H1 (cell line): ENCODE measurements around the gene ASAP2. TPM values are rescaled to one million over a fixed set of nuclear protein-coding genes. Genes with fewer than 3 reads are reported as not detected.

Experiments
- CTCF ChIA-PET: fragments of 300-600 bp; sonication (Branson Sonifier 250); formaldehyde crosslinking; loops from one replicate; lab custom pipeline; 2021; ENCODE audit not compliant: partially characterized antibody; lab: Charles Lee
- POLR2A ChIA-PET: fragments of 300-600 bp; sonication (Branson Sonifier 250); formaldehyde crosslinking; loops from one replicate; lab custom pipeline; 2021; ENCODE audit warnings: inconsistent platforms; ENCODE audit not compliant: partially characterized antibody; lab: Charles Lee
- DNase-seq, 2 experiments: peaks; one replicate each; pipeline versions ENCODE4 v3.0.0 to v3.0.0-alpha.2; 2010 to 2022; ENCODE audit warnings: low spot score in 2 of 2, low read depth in 1 of 2, mixed read lengths in 1 of 2
- FAIRE-seq: peaks from 2 replicates; lab custom pipeline; 2011; peaks lifted over from hg19 to GRCh38; lab: Jason Lieb, UNC
- H2AFZ ChIP-seq: 2 replicates; pipeline ENCODE4 v1.8.1; 2012; ENCODE audit warnings: low read length, inconsistent platforms
- H2AK5ac ChIP-seq: 2 replicates; pipeline ENCODE4 v1.6.1; 2013; ENCODE audit warnings: low read depth, low read length
- H2BK120ac ChIP-seq: replicated peaks from 2 replicates; pipeline ENCODE3; 2013; ENCODE audit warnings: low read depth, low read length, inconsistent platforms
- H2BK12ac ChIP-seq: 2 replicates; pipeline ENCODE4 v1.6.1; 2013; ENCODE audit warnings: low read depth, low read length
- H2BK15ac ChIP-seq: 2 replicates; pipeline ENCODE4 v1.6.1; 2013; ENCODE audit warnings: low read length
- H2BK20ac ChIP-seq: 2 replicates; pipeline ENCODE4 v1.6.1; 2013; ENCODE audit warnings: low read length
- H2BK5ac ChIP-seq: 2 replicates; pipeline ENCODE4 v1.6.1; 2013; ENCODE audit warnings: low read depth, low read length
- H3K14ac ChIP-seq: 2 replicates; pipeline ENCODE4 v1.6.1; 2013; ENCODE audit warnings: inconsistent platforms; ENCODE audit not compliant: insufficient read length
- H3K18ac ChIP-seq: 2 replicates; pipeline ENCODE4 v1.6.1; 2013; ENCODE audit warnings: low read length; ENCODE audit errors: extremely low read depth
- H3K23ac ChIP-seq: 2 replicates; pipeline ENCODE4 v1.6.1; 2013; ENCODE audit warnings: inconsistent platforms; ENCODE audit not compliant: insufficient read length
- H3K23me2 ChIP-seq: 2 replicates; pipeline ENCODE4 v1.6.1; 2013; ENCODE audit warnings: low read depth, low read length
- H3K27ac ChIP-seq: 2 replicates; pipeline ENCODE4 v1.6.1; 2011; ENCODE audit warnings: low read depth, low read length, inconsistent platforms
- H3K27me3 ChIP-seq, 4 experiments: replicated peaks in 1 of 4; 1 replicate in 1 of 4; 2 replicates in 3 of 4; pipeline versions ENCODE4 v1.6.1 to v1.8.1; 2011 to 2013; ENCODE audit warnings: low read length in 3 of 4, mild to moderate bottlenecking in 3 of 4, inconsistent platforms in 2 of 4, mixed read lengths in 2 of 4, moderate library complexity in 1 of 4; ENCODE audit not compliant: control insufficient read depth in 3 of 4, insufficient read depth in 3 of 4; ENCODE audit errors: extremely low read depth in 1 of 4
- H3K36me3 ChIP-seq, 4 experiments: 2 replicates each; pipeline versions ENCODE4 v1.6.1 to v1.8.1; 2011 to 2013; ENCODE audit warnings: mild to moderate bottlenecking in 4 of 4, low read length in 3 of 4, moderate library complexity in 2 of 4, control low read depth in 1 of 4, inconsistent platforms in 1 of 4; ENCODE audit not compliant: insufficient read depth in 4 of 4, control insufficient read depth in 2 of 4
- H3K4ac ChIP-seq: replicated peaks from 2 replicates; pipeline ENCODE3; 2013; ENCODE audit warnings: low read length, low read depth, mixed read lengths, inconsistent platforms; ENCODE audit not compliant: insufficient read length
- H3K4me1 ChIP-seq, 4 experiments: replicated peaks in 1 of 4; 1 replicate in 1 of 4; 2 replicates in 3 of 4; pipeline versions ENCODE4 v1.6.1 to v1.8.1; 2011 to 2013; ENCODE audit warnings: low read length in 3 of 4, inconsistent platforms in 2 of 4, mixed read lengths in 1 of 4; ENCODE audit not compliant: insufficient read depth in 4 of 4, control insufficient read depth in 3 of 4
- H3K4me2 ChIP-seq, 2 experiments: 2 replicates each; pipeline versions ENCODE4 v1.6.1 to v1.8.1; 2011 to 2013; ENCODE audit warnings: low read depth in 2 of 2, low read length in 2 of 2, control low read depth in 1 of 2, inconsistent platforms in 1 of 2, mild to moderate bottlenecking in 1 of 2; ENCODE audit not compliant: insufficient read depth in 1 of 2
- H3K4me3 ChIP-seq, 4 experiments: fragments of 200-600, 300-600 bp in 1 of 4; sonication (generic), shearing (Covaris generic), sonication (Bioruptor Twin) in 1 of 4; 2 replicates each; pipeline versions ENCODE4 v1.5.1 to v1.8.1; 2011 to 2016; ENCODE audit warnings: low read length in 4 of 4, low read depth in 3 of 4, control low read depth in 2 of 4, inconsistent platforms in 2 of 4, mild to moderate bottlenecking in 2 of 4, mixed read lengths in 1 of 4, moderate library complexity in 1 of 4; ENCODE audit not compliant: insufficient read depth in 2 of 4; ENCODE audit errors: extremely low read depth in 1 of 4
- H3K56ac ChIP-seq: replicated peaks from 2 replicates; pipeline ENCODE3; 2013; ENCODE audit warnings: low read depth, mild to moderate bottlenecking, mixed read lengths, low read length, inconsistent platforms; ENCODE audit not compliant: insufficient read length
- H3K79me1 ChIP-seq: 2 replicates; pipeline ENCODE4 v1.6.1; 2013; ENCODE audit warnings: low read depth, low read length, control low read depth
- H3K79me2 ChIP-seq, 2 experiments: 2 replicates each; pipeline versions ENCODE4 v1.6.1 to v1.8.1; 2012 to 2013; ENCODE audit warnings: low read length in 2 of 2, mild to moderate bottlenecking in 2 of 2, inconsistent platforms in 1 of 2; ENCODE audit not compliant: insufficient read depth in 2 of 2, control insufficient read depth in 1 of 2
- H3K9ac ChIP-seq, 4 experiments: replicated peaks in 1 of 4; 1 replicate in 1 of 4; 2 replicates in 3 of 4; pipeline versions ENCODE4 v1.6.1 to v1.8.1; 2011 to 2013; ENCODE audit warnings: low read depth in 3 of 4, low read length in 3 of 4, control low read depth in 2 of 4, mild to moderate bottlenecking in 2 of 4, moderate library complexity in 2 of 4, inconsistent platforms in 1 of 4; ENCODE audit errors: extremely low read depth in 1 of 4
- H3K9me3 ChIP-seq, 2 experiments: 2 replicates each; pipeline versions ENCODE4 v1.6.1 to v1.8.1; 2012 to 2013; ENCODE audit warnings: mild to moderate bottlenecking in 2 of 2, moderate library complexity in 2 of 2, control low read depth in 1 of 2, inconsistent platforms in 1 of 2, low read depth in 1 of 2, low read length in 1 of 2, mixed read lengths in 1 of 2; ENCODE audit not compliant: insufficient read depth in 2 of 2
- H4K20me1 ChIP-seq, 2 experiments: replicated peaks in 1 of 2; 2 replicates each; pipeline versions ENCODE3 to v1.8.1; 2011 to 2013; ENCODE audit warnings: inconsistent platforms in 2 of 2, low read length in 2 of 2, mild to moderate bottlenecking in 1 of 2; ENCODE audit not compliant: insufficient read depth in 2 of 2, control insufficient read depth in 1 of 2
- H4K5ac ChIP-seq: 2 replicates; pipeline ENCODE4 v1.6.1; 2013; ENCODE audit warnings: low read length, low read depth, mixed read lengths, inconsistent platforms; ENCODE audit not compliant: insufficient read length
- H4K8ac ChIP-seq: 2 replicates; pipeline ENCODE4 v1.8.0; 2013; ENCODE audit warnings: mild to moderate bottlenecking, moderate library complexity, low read length, inconsistent platforms; ENCODE audit not compliant: insufficient read depth; ENCODE audit errors: extremely low read depth
- H4K91ac ChIP-seq: replicated peaks from 2 replicates; pipeline ENCODE3; 2013; ENCODE audit warnings: low read length, mixed read lengths, inconsistent platforms; ENCODE audit not compliant: insufficient read length
- BCL11A ChIP-seq, 2 experiments: IDR thresholded peaks; one replicate each; pipeline ENCODE4 v1.6.1; 2011; ENCODE audit warnings: low read depth in 2 of 2, low read length in 2 of 2, mild to moderate bottlenecking in 2 of 2
- CHD2 ChIP-seq: IDR thresholded peaks from 2 replicates; pipeline ENCODE4 v1.6.1; 2012; ENCODE audit warnings: low read length, improper control_type of control experiment
- CREB1 ChIP-seq: IDR thresholded peaks from 2 replicates; pipeline ENCODE4 v1.6.1; 2012; ENCODE audit warnings: inconsistent platforms
- CTCF ChIP-seq, 3 experiments: IDR thresholded peaks; 1 replicate in 2 of 3; 2 replicates in 1 of 3; pipeline versions ENCODE4 v1.5.1 to v1.6.1; 2011; ENCODE audit warnings: low read length in 3 of 3, mild to moderate bottlenecking in 3 of 3, inconsistent platforms in 2 of 3, low read depth in 1 of 3, moderate library complexity in 1 of 3; ENCODE audit not compliant: insufficient read depth in 1 of 3; ENCODE audit errors: control extremely low read depth in 1 of 3
- JUN ChIP-seq: IDR thresholded peaks from 2 replicates; pipeline ENCODE4 v1.6.1; 2011; ENCODE audit warnings: low read depth, mild to moderate bottlenecking, improper control_type of control experiment, low read length
- JUND ChIP-seq: IDR thresholded peaks from 2 replicates; pipeline ENCODE4 v1.6.1; 2011; ENCODE audit warnings: mild to moderate bottlenecking, improper control_type of control experiment, low read length
- KDM1A ChIP-seq: fragments of 200-600, 300-600 bp; sonication (generic); IDR thresholded peaks from 2 replicates; pipeline ENCODE4 v1.7.1; 2016; ENCODE audit warnings: mild to moderate bottlenecking, low read length, borderline replicate concordance
- POLR2AphosphoS5 ChIP-seq: IDR thresholded peaks from 2 replicates; pipeline ENCODE4 v1.6.1; 2011; ENCODE audit warnings: low read depth, low read length
- SP1 ChIP-seq: IDR thresholded peaks from 2 replicates; pipeline ENCODE4 v1.6.1; 2011; ENCODE audit warnings: low read depth, low read length
- WGBS, 2 experiments: shearing (Covaris generic) in 1 of 2; methylation state at CpG; one replicate each; pipeline versions ENCODE4 v1.1.6 to v1.1.7; 2013 to 2015; ENCODE audit warnings: low lambda C conversion rate in 2 of 2, mixed read lengths in 2 of 2, inconsistent platforms in 1 of 2, low coverage in 1 of 2, missing lambda C conversion rate in 1 of 2; ENCODE audit not compliant: insufficient replicate concordance in 2 of 2, insufficient coverage in 1 of 2, insufficient read length in 1 of 2; ENCODE audit errors: extremely low coverage in 1 of 2, missing lambda C conversion rate in 1 of 2; 5-methylcytosine and 5-hydroxymethylcytosine counted together
- polyA plus RNA-seq, 7 experiments: library from polyadenylated mRNA; depleted of rRNA in 3 of 7; stranded (reverse) in 5 of 7; unstranded in 2 of 7; fragments of >200 nt in 5 of 7; fragments of 200-250 nt in 2 of 7; gene quantifications; 1 replicate in 5 of 7; 2 replicates in 1 of 7; 4 replicates in 1 of 7; pipeline versions ENCODE4 v1.2.1 to v1.2.3, GENCODE V29; 2011 to 2013; ENCODE audit warnings: missing spikeins in 2 of 7, mixed read lengths in 2 of 7
- total RNA-seq: library from RNA; stranded (reverse); fragmentation: NEBNext Ultra II Directional; extraction: Animal tissue kit (Norgen Biotek cat#: 25700); gene quantifications from 2 replicates; pipeline ENCODE4 v1.2.1, GENCODE V29; 2021

The ASAP2 gene
- total and polyA plus RNA-seq, 2 of the 8 experiments (the other 6 are each of a cell fraction or from before 2014, with no cell fraction given), result 10.2 to 18.7 TPM

- Histone ChIP-seq H3K56ac (no peak overlapping the region), H3K14ac (no peak overlapping the region), H2AFZ (no peak overlapping the region), H3K36me3 (peaks cover 15 to 61% (median 45%) of the 10 kb centered on the region in 4 experiments), H3K4me2 (no peak overlapping the region), H2AK5ac (no peak overlapping the region), H3K23me2 (no peaks in the 10 kb centered on the region), H3K18ac (no peak overlapping the region), H3K79me2 (peaks cover 0 to 20% of the 10 kb centered on the region in 2 experiments; a peak in 2 of 4 replicates), H2BK15ac (no peak overlapping the region), H4K5ac (no peak overlapping the region), H2BK5ac (no peak overlapping the region), H3K4me3 (no peak overlapping the region), H4K8ac (no peak overlapping the region), H3K9me3 (no peaks in the 10 kb centered on the region), H3K27me3 (no peaks in the 10 kb centered on the region), H3K4me1 (no peaks in the 10 kb centered on the region), H4K91ac (no peak overlapping the region), H3K79me1 (no peaks in the 10 kb centered on the region; the same call in 1 of the 2 replicates), H2BK120ac (no peak overlapping the region), H4K20me1 (peaks cover 0 to 2% of the 10 kb centered on the region in 2 experiments), H3K27ac (no peak overlapping the region), H3K4ac (no peak overlapping the region), H3K23ac (no peak overlapping the region), H2BK20ac (no peak overlapping the region), H3K9ac (no peak overlapping the region), H2BK12ac (no peak overlapping the region)
- no peak for FAIRE-seq
- WGBS, 2 experiments, result 90% methylated on average over 2 of the region's 2 CpGs; no CpG with 5 or more reads in 1 of the 2 experiments
- TF ChIP-seq CHD2, result no peak
- TF ChIP-seq CREB1, result no peak
- TF ChIP-seq JUN, result no peak
- no peak for TF ChIP-seq JUND
- no peak for TF ChIP-seq CTCF (IDR thresholded peaks at IDR 0.05; ENCODE audit: control extremely low read depth in 1 of 3, insufficient read depth in 1 of 3, low read depth in 1 of 3, low read length in 3 of 3)
- no peak for TF ChIP-seq SP1
- no peak for TF ChIP-seq KDM1A
- TF ChIP-seq POLR2AphosphoS5, result no peak
- TF ChIP-seq BCL11A (IDR thresholded peaks at IDR 0.05; ENCODE audit: low read depth in 2 of 2, low read length in 2 of 2), result no peak
- no peak for DNase-seq
- ChIA-PET POLR2A (interaction anchor here (0.7 to 1.0 kb wide), 2 partner anchors 12 to 24 kb away, joined by 3 read pairs; no protein-coding TSS in a partner anchor), CTCF (interaction anchor here (0.5 kb wide), 1 partner anchor 1301 kb away, joined by 3 read pairs; no protein-coding TSS in a partner anchor)
Observed at GRCh38 chr2:9430316-9431293, 224.0 kb downstream of the ASAP2 start.
